Right lobe of liver (tissue), 6 donors: Measurements from ENCODE around the gene TDRD1. TPM values are rescaled to one million over a fixed set of nuclear protein-coding genes. Genes with fewer than 3 reads are reported as not detected.
A peak's percentile ranks its signal among the peaks of the same experiment; 100 is the strongest.

Experiments
- ATAC-seq, 4 donors: fragments of 200-7000 bp; cut with Tn5 transposase; one replicate each; pipeline ENCODE4 v1.9.1; 2020; ENCODE audit warnings: mild to moderate bottlenecking in 4 of 4, moderate library complexity in 4 of 4
- DNase-seq, 3 donors: peaks; one replicate each; pipeline ENCODE4 v3.0.0-alpha.2; 2020
- H3K27ac ChIP-seq, 3 donors: fragments of 200-600 bp; one replicate each; pipeline ENCODE4 v1.8.0; 2022
- H3K27me3 ChIP-seq, 2 donors: fragments of 200-600 bp; one replicate each; pipeline ENCODE4 v1.8.0; 2022
- H3K36me3 ChIP-seq, 4 donors: fragments of 200-600 bp; sonication (generic) in 1 of 4; one replicate each; pipeline versions ENCODE4 v1.5.1 to v1.8.0; 2017 to 2022; ENCODE audit warnings: control low read depth in 1 of 4
- H3K4me1 ChIP-seq, 4 donors: fragments of 200-600 bp; sonication (generic) in 1 of 4; one replicate each; pipeline versions ENCODE4 v1.5.1 to v1.8.0; 2017 to 2022; ENCODE audit warnings: control low read depth in 1 of 4
- H3K4me3 ChIP-seq, 3 donors: fragments of 200-600 bp; one replicate each; pipeline ENCODE4 v1.8.0; 2022
- H3K9me3 ChIP-seq, 4 donors: fragments of 200-600 bp; sonication (generic) in 1 of 4; one replicate each; pipeline versions ENCODE4 v1.5.1 to v1.8.0; 2017 to 2022; ENCODE audit warnings: control low read depth in 1 of 4
- CTCF ChIP-seq, 4 donors: fragments of 200-600 bp in 3 of 4; fragments of 450-650 bp in 1 of 4; IDR thresholded peaks; one replicate each; pipeline versions ENCODE4 v1.5.1 to v1.8.0; 2016 to 2022; ENCODE audit warnings: antibody characterized with exemption in 4 of 4, mild to moderate bottlenecking in 2 of 4
- POLR2A ChIP-seq: fragments of 450-650 bp; IDR thresholded peaks from one replicate; pipeline ENCODE4 v1.6.1; 2017; ENCODE audit warnings: antibody characterized with exemption, mild to moderate bottlenecking
- WGBS: methylation state at CpG from one replicate; pipeline ENCODE4 v1.1.6; 2018; ENCODE audit warnings: low coverage, low lambda C conversion rate; ENCODE audit not compliant: insufficient coverage; ENCODE audit errors: missing lambda C conversion rate; 5-methylcytosine and 5-hydroxymethylcytosine counted together
- intact Hi-C, 2 donors: fragments of 100-400 bp; cut with DNase I; formaldehyde crosslinking; loops; one replicate each; pipeline versions ENCODE4 v1.11.2 to v1.14.1; 2022
- total RNA-seq, 6 experiments: library from RNA; depleted of rRNA in 2 of 6; stranded (reverse); fragments of >200 nt in 2 of 6; fragmentation: NEBNext Ultra II Directional in 3 of 6; extraction: Animal tissue kit (Norgen Biotek cat#: 25700) in 3 of 6; gene quantifications; one replicate each; pipeline versions ENCODE4 v1.1.0 to v1.2.4, GENCODE V29; 2016 to 2023
- donor health status: DM: no; HTN: yes; CAD: no.
- donor health status: DM: no; HTN: no; CAD: no.
- donor health status: DM: no; HTN: no; CAD: no.
- donor health status: DM: no; HTN: yes; CAD: no.
- donor health status: DM: no; HTN: yes; CAD: no.

TDRD1 gene
- total RNA-seq, 6 experiments from 2014 or later, result 0.06 to 0.17 (median 0.12) TPM; not detected in 1

GRCh38 chr10:114242235-114242634 lies 63.1 kb downstream of the TDRD1 start:
- DNase-seq (no peak), ATAC-seq (no peak)
- Histone ChIP-seq H3K27me3 (peaks cover 5 to 8% of the 10 kb centered on the region in 2 donors), H3K9me3 (no peaks in the 10 kb centered on the region), H3K27ac (no peak overlapping the region), H3K36me3 (no peaks in the 10 kb centered on the region), H3K4me3 (no peak overlapping the region), H3K4me1 (peaks cover 0 to 11% (median 0%) of the 10 kb centered on the region in 4 donors)
- TF ChIP-seq POLR2A, result no peak
- no peak for TF ChIP-seq CTCF (IDR thresholded peaks at IDR 0.05)
- intact Hi-C loops, result no loop called here
- WGBS, result 68% methylated on average over 3 of the region's 9 CpGs

GRCh38 chr10:114243661-114244060 lies 64.5 kb downstream of the TDRD1 start:
- 46% methylated on average over 8 of the region's 9 CpGs for WGBS
- H3K36me3 ChIP-seq, result no peaks in the 10 kb centered on the region
- H3K9me3 ChIP-seq, result no peaks in the 10 kb centered on the region
- H3K4me1 ChIP-seq, result peaks cover 0 to 9% (median 0%) of the 10 kb centered on the region in 4 donors
- no peak overlapping the region for H3K27ac ChIP-seq
- TF ChIP-seq CTCF (IDR thresholded peaks at IDR 0.05) (no peak), POLR2A (no peak)
- no peak for ATAC-seq
- intact Hi-C loops, result no loop called here
- H3K27me3 ChIP-seq, result peaks cover 2 to 5% of the 10 kb centered on the region in 2 donors
- no peak overlapping the region for H3K4me3 ChIP-seq
- no peak for DNase-seq

- WGBS, result 35% methylated on average over 5 of the region's 6 CpGs
Observed at GRCh38 chr10:114244126-114244525, 65.0 kb downstream of the TDRD1 start.

GRCh38 chr10:114245121-114245791 lies 66.1 kb downstream of the TDRD1 start:
- TF ChIP-seq POLR2A (no peak), CTCF (IDR thresholded peaks at IDR 0.05) (no peak)
- Histone ChIP-seq H3K4me3 (no peak overlapping the region), H3K27ac (no peak overlapping the region), H3K9me3 (no peaks in the 10 kb centered on the region), H3K4me1 (no peaks in the 10 kb centered on the region), H3K36me3 (no peaks in the 10 kb centered on the region), H3K27me3 (no peaks in the 10 kb centered on the region)
- WGBS, result 46% methylated on average over 7 of the region's 9 CpGs
- DNase-seq (no peak), ATAC-seq (peak in 2 of 4 donors; percentile 28 to 54)
- intact Hi-C loops, result no loop called here

More at GRCh38 chr10:114244126-114244525, 65.0 kb downstream of the TDRD1 start:
- no peaks in the 10 kb centered on the region for H3K9me3 ChIP-seq
- no peak overlapping the region for H3K4me3 ChIP-seq
- no peak for TF ChIP-seq CTCF (IDR thresholded peaks at IDR 0.05)
- no peak for TF ChIP-seq POLR2A
- no peak for ATAC-seq
- DNase-seq, result no peak
- no peaks in the 10 kb centered on the region for H3K36me3 ChIP-seq
- peaks cover 0 to 5% of the 10 kb centered on the region in 2 donors for H3K27me3 ChIP-seq
- intact Hi-C loops, result no loop called here
- peaks cover 0 to 5% (median 0%) of the 10 kb centered on the region in 4 donors for H3K4me1 ChIP-seq
- H3K27ac ChIP-seq, result no peak overlapping the region
